GM10248 (cell line): ENCODE data around the gene F2R.

Experiments
- CTCF ChIA-PET: fragments of 300-600 bp; sonication (Branson Sonifier 250); formaldehyde crosslinking; extraction: SDS; loops from one replicate; lab custom pipeline; 2021; ENCODE audit warnings: antibody characterized with exemption; lab: Yijun Ruan, JAX
- POLR2A ChIA-PET: fragments of 350-650 bp; sonication (Branson Sonifier 250); formaldehyde crosslinking; extraction: SDS; loops from one replicate; lab custom pipeline; 2020; ENCODE audit warnings: antibody characterized with exemption; lab: Yijun Ruan, JAX
- DNase-seq: peaks from one replicate; pipeline ENCODE4 v3.0.0; 2012; ENCODE audit errors: extremely low spot score
- TF ChIP-seq, protein P1 (sequence below): IDR thresholded peaks from 2 replicates; pipeline ENCODE4 v1.5.1; 2012; ENCODE audit warnings: mild to moderate bottlenecking, low read depth; ENCODE audit errors: extremely low read depth, missing control alignments, control extremely low read depth

The F2R gene

DNA sequence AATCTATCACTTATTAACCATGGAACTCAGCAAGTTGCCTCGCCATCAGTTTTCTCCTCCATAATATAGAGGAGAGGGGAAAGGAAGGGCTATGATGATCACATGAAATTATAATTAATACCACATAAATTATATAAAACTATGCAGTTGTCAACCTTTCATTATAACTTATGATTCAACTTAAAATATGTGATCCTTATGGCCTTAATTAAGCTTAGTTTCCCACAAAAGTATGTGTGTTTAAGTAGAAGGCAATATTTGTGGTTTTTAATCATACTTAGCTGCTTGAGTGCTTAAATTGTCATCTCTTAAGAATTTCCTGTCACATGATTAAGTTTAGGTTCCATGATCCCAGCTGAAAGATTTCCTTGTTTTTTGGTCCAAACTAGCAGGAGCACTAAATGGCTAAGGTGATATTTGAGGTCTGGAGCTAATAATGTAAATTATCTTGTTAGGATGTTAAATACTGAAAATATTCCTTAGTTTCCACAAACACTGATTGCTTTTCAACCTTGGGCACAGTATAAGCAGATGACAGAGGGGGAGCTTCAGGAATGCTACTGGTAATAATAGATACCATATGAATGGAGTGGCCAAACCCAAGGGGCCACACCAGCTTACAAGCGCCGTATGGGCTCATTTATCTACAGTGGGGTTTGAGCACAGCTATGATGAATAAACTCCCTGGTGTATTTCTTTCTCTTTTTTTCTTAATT lies 26.4 kb upstream of the F2R start:
- TF ChIP-seq, protein P1, sequence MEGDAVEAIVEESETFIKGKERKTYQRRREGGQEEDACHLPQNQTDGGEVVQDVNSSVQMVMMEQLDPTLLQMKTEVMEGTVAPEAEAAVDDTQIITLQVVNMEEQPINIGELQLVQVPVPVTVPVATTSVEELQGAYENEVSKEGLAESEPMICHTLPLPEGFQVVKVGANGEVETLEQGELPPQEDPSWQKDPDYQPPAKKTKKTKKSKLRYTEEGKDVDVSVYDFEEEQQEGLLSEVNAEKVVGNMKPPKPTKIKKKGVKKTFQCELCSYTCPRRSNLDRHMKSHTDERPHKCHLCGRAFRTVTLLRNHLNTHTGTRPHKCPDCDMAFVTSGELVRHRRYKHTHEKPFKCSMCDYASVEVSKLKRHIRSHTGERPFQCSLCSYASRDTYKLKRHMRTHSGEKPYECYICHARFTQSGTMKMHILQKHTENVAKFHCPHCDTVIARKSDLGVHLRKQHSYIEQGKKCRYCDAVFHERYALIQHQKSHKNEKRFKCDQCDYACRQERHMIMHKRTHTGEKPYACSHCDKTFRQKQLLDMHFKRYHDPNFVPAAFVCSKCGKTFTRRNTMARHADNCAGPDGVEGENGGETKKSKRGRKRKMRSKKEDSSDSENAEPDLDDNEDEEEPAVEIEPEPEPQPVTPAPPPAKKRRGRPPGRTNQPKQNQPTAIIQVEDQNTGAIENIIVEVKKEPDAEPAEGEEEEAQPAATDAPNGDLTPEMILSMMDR, result no peak
- DNase-seq, result no peak
- POLR2A ChIA-PET, result no interaction called here
- CTCF ChIA-PET, result interaction anchor here (1.1 to 2.9 kb wide), 13 partner anchors 9 to 88 kb away, joined by 3 to 15 read pairs (median 3); no protein-coding TSS in a partner anchor

DNA sequence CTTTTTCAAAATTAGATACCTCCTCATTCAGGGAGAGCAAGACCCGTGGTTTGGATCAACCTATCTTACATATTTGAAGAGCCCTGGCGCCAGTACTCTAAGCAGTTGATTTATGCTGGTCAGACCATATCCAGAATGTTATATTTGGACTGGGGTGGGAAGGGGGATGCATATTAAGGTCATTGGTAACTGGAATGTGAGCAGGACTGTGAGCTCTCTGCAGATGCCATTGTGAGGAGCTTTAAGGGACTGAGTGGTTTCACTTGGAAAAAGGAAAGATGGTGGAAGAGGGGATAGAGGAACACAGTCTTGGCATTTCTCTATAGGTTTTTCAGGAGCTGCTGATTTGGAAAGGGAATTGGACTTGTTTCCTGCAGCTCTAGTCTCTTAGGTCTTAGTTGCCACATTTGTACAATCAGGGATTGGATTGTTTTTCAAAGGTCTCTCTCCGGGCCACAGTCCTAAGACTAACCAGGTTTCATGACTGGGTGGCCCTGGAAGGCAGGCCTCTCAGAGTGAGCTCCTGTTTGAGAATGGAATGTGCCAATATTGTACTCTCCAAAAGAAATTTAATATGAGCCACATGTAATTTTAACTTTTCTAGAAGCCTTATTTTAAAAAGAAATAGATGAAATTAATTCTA lies 25.8 kb upstream of the F2R start:
- CTCF ChIA-PET, result interaction anchor here (1.1 to 2.9 kb wide), 14 partner anchors 8 to 89 kb away, joined by 3 to 15 read pairs (median 4); no protein-coding TSS in a partner anchor

GRCh38 chr5:76690704-76691466 lies 25.0 kb upstream of the F2R start:
- no peak for DNase-seq
- CTCF ChIA-PET, result interaction anchor here (1.2 to 2.9 kb wide), 10 partner anchors 9 to 89 kb away, joined by 3 to 15 read pairs (median 4); no protein-coding TSS in a partner anchor
- POLR2A ChIA-PET, result no interaction called here
- TF ChIP-seq, protein P1, result no peak

More for the DNA sequence above, 25.8 kb upstream of the F2R start:
- no peak for DNase-seq
- POLR2A ChIA-PET, result no interaction called here
- TF ChIP-seq, protein P1, result no peak

DNA sequence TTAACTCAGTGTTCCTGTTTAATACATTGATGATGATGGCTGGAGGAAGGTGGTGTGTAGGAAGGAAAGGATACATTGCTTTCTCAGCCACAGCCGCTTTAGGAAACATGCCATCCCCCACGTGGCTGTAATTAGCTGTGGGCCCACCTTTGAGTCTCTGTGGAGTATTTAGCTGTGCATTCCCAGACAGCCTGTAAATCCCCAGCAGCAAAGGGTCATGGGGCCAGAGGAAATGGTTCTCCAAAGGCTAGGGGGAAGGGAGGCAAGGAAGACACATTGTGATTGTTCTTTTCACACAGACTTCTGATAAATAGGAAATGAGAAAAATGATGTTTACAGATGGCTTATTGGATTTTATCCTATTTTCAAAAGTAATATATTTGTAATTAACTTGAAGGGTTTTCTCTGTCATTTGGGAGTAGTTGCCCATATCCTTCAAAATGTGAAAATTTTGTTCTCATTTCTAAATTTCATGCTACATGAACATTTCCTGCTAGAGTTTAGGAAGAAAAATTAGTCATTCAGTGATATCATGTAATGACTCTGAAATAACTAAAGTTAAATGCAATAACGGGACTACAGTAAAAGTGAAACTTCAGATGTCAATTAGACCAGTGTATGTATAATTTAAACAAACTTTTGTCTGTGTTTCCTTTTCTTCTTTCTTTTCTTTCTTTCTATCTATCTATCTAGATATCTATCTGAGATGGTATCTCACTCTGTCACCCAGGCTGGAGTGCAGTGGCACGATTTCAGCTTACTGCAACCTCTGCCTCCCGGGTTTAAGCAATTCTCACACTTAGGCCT lies 24.3 kb upstream of the F2R start:
- TF ChIP-seq, protein P1, result no peak
- POLR2A ChIA-PET, result no interaction called here
- CTCF ChIA-PET, result interaction anchor here (0.9 to 2.8 kb wide), 5 partner anchors 10 to 1455 kb away, joined by 3 to 15 read pairs (median 6); no protein-coding TSS in a partner anchor
- no peak for DNase-seq

- ChIA-PET POLR2A (no interaction called here), CTCF (interaction anchor here (0.9 to 1.2 kb wide), 3 partner anchors 13 to 1455 kb away, joined by 3 to 6 read pairs (median 3); no protein-coding TSS in a partner anchor)
These were observed 23.7 kb upstream of the F2R start for GRCh38 chr5:76692274-76692540.

More at GRCh38 chr5:76692274-76692540, 23.7 kb upstream of the F2R start:
- DNase-seq, result no peak
- TF ChIP-seq, protein P1, result no peak
